ENCODE data around the gene YIPF6. TPM values are rescaled to one million over a fixed set of nuclear protein-coding genes. Genes with fewer than 3 reads are reported as not detected.

The YIPF6 gene, protein sequence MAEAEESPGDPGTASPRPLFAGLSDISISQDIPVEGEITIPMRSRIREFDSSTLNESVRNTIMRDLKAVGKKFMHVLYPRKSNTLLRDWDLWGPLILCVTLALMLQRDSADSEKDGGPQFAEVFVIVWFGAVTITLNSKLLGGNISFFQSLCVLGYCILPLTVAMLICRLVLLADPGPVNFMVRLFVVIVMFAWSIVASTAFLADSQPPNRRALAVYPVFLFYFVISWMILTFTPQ
- 28.2 to 36.7 TPM (median 30.7 TPM) in 5 replicates for total RNA-seq (2022; extraction: Qiagen RNA extraction; ENCODE audit: low read depth)

DNA sequence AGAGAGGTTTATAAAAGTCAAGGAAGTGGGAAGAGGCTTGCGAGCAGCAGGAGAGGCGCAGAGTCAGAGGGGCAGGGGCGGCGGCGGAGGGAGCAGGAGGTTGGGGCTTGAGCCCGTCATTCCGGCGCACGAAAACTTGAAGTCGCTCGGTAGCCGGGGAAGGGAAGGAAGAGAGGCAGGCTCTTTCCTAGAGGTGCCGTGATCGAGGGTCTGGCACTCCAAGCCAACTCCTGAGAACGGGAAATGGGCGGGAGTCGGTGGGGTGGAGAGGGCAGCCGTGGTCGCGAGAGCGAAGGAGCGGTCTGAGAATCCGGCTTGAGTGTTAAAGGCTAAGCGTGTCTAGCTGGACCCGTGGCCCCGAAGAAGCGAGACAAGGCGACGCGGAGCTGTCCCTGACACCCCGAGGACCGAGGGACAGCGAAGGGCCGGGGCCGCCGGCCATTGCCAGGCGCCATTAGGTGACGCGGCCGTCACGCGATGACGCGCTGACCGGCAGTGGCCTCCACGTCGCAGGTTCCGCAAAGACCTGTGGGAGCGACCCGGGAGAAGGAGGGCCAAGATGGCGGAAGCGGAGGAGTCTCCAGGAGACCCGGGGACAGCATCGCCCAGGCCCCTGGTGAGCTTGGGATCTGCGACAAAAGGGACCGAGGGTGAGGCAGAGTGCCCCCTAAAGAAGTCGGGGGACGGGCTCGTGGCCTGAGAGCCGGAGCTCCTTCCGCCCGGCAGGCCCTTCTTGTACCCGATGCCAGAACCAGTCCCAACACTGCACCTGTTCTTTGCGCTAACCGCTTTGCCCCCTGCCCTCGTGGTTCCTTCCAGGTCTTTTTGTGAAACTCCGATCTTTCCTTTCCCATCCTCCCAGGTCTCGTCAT is at the start of gene YIPF6:
Gene YIPF6, plus strand, starts transcription at position 544 of the 872 bp plus-strand sequence. Its CDS starts 16 bp downstream, at position 560.

Other genes with a start within 250 kb of the YIPF6 start
- gene OPHN1, start 65.6 kb upstream of the YIPF6 start, total RNA-seq (2022; extraction: Qiagen RNA extraction; ENCODE audit: low read depth): 1.4 to 1.7 TPM (median 1.5 TPM) in 5 replicates
- gene STARD8, start 148.6 kb downstream of the YIPF6 start, total RNA-seq (2022; extraction: Qiagen RNA extraction; ENCODE audit: low read depth): 0.81 to 1.8 TPM (median 1.6 TPM) in 5 replicates

All from A549 treated with RU486 at 1 μM for 4 hours (cell line).